SK-N-SH treated with all-trans-retinoic acid at 6 μM for 48 hours (cell line): Measurements from ENCODE around the gene KIF15.

Source experiments
- BACH2 ChIP-seq: fragments of 250-450 bp; sonication (Bioruptor Pico); IDR thresholded peaks from 2 replicates; pipeline ENCODE4 v1.9.0; 2021; ENCODE audit warnings: mild to moderate bottlenecking, borderline replicate concordance
- CREB5 ChIP-seq: fragments of 250-450 bp; sonication (Bioruptor Pico); IDR thresholded peaks from 2 replicates; pipeline ENCODE4 v1.5.1; 2020; ENCODE audit warnings: low read depth, mild to moderate bottlenecking, moderate library complexity
- CSDC2 ChIP-seq: fragments of 250-450 bp; sonication (Bioruptor Pico); IDR thresholded peaks from 2 replicates; pipeline ENCODE4 v1.5.0; 2020; ENCODE audit warnings: mild to moderate bottlenecking, moderate library complexity
- CSRNP3 ChIP-seq: fragments of 250-450 bp; sonication (Bioruptor Pico); IDR thresholded peaks from 2 replicates; pipeline ENCODE4 v1.5.1; 2021; ENCODE audit warnings: mild to moderate bottlenecking, moderate library complexity
- ESRRG ChIP-seq: fragments of 250-450 bp; sonication (Bioruptor Pico); IDR thresholded peaks from 2 replicates; pipeline ENCODE4 v1.6.1; 2021; ENCODE audit warnings: mild to moderate bottlenecking
- GLIS3 ChIP-seq: fragments of 250-450 bp; sonication (Bioruptor Pico); IDR thresholded peaks from 2 replicates; pipeline ENCODE4 v1.5.0; 2020; ENCODE audit warnings: mild to moderate bottlenecking, moderate library complexity
- RARB ChIP-seq: fragments of 250-450 bp; sonication (Bioruptor Pico); IDR thresholded peaks from 2 replicates; pipeline ENCODE4 v1.8.0; 2021; ENCODE audit warnings: mild to moderate bottlenecking, moderate library complexity
- TSHZ2 ChIP-seq: fragments of 250-450 bp; sonication (Bioruptor Pico); IDR thresholded peaks from 2 replicates; pipeline ENCODE4 v1.5.0; 2020; ENCODE audit warnings: mild to moderate bottlenecking, moderate library complexity
- ZFP3 ChIP-seq: fragments of 250-450 bp; sonication (Bioruptor Pico); IDR thresholded peaks from 2 replicates; pipeline ENCODE4 v1.5.0; 2020; ENCODE audit warnings: mild to moderate bottlenecking, moderate library complexity
- ZFP30 ChIP-seq: fragments of 450-650 bp; formaldehyde crosslinking; IDR thresholded peaks from 2 replicates; pipeline ENCODE4 v1.5.0; 2022; ENCODE audit warnings: mild to moderate bottlenecking, moderate library complexity

- TF ChIP-seq ESRRG (no peak), ZFP3 (CRISPR knock-in tag) (no peak), CREB5 (CRISPR knock-in tag) (no peak), TSHZ2 (CRISPR knock-in tag) (no peak), GLIS3 (CRISPR knock-in tag) (no peak), BACH2 (no peak), CSRNP3 (no peak), CSDC2 (CRISPR knock-in tag) (no peak), ZFP30 (CRISPR knock-in tag) (no peak), RARB (CRISPR knock-in tag) (no peak)
Measured at GRCh38 chr3:44890258-44890657, 128.7 kb downstream of the KIF15 start.
